Measurements from ENCODE around the gene ZBTB20.

- TF ChIP-seq CTCF (IDR thresholded peaks at IDR 0.05) = no peak
- no peak for TF ChIP-seq POLR2A (IDR thresholded peaks at IDR 0.05)
Observed at GRCh38 chr3:115120597-115120996, 26.5 kb downstream of the ZBTB20 start.
